Endothelial cell of umbilical vein (primary cell): ENCODE measurements around the gene GTF2E1.

ENCODE experiments used
- EZH2 ChIP-seq: IDR thresholded peaks from 2 replicates; pipeline ENCODE4 v1.6.1; 2012; ENCODE audit warnings: borderline replicate concordance, low read depth, mild to moderate bottlenecking, moderate library complexity, low read length, inconsistent platforms; ENCODE audit not compliant: severe bottlenecking
- GATA2 ChIP-seq: IDR thresholded peaks from 2 replicates; pipeline ENCODE4 v1.7.0; 2011; ENCODE audit warnings: low read depth, mild to moderate bottlenecking, moderate library complexity, mixed read lengths, low read length; ENCODE audit not compliant: insufficient read length, insufficient read depth
- JUN ChIP-seq: IDR thresholded peaks from 2 replicates; pipeline ENCODE4 v1.6.1; 2011; ENCODE audit warnings: borderline replicate concordance, low read depth; ENCODE audit not compliant: insufficient read length, insufficient read depth
- MYC ChIP-seq: IDR thresholded peaks from one replicate; pipeline ENCODE4 v1.6.1; 2011; ENCODE audit warnings: mild to moderate bottlenecking, low read depth, low read length
- POLR2A ChIP-seq: IDR thresholded peaks from 2 replicates; pipeline ENCODE4 v1.6.1; 2012; ENCODE audit warnings: low read depth, mild to moderate bottlenecking, control low read depth, low read length
- POLR2AphosphoS5 ChIP-seq: IDR thresholded peaks from 2 replicates; pipeline ENCODE4 v1.6.1; 2012; ENCODE audit warnings: low read depth, mild to moderate bottlenecking, control low read depth, low read length, moderate library complexity; ENCODE audit not compliant: insufficient read depth
- TF ChIP-seq, protein P1 (sequence below), 2 donors: IDR thresholded peaks; 1 replicate in 1 of 2; 2 replicates in 1 of 2; pipeline ENCODE4 v1.5.1; 2011; ENCODE audit warnings: low read length in 2 of 2, mild to moderate bottlenecking in 2 of 2, moderate library complexity in 2 of 2, control low read depth in 1 of 2, inconsistent platforms in 1 of 2, low read depth in 1 of 2; ENCODE audit not compliant: insufficient read depth in 1 of 2; ENCODE audit errors: extremely low read depth in 1 of 2
- TF ChIP-seq, protein P2 (sequence below): IDR thresholded peaks from 2 replicates; pipeline ENCODE4 v1.6.1; 2011; ENCODE audit not compliant: insufficient read depth, insufficient read length

DNA sequence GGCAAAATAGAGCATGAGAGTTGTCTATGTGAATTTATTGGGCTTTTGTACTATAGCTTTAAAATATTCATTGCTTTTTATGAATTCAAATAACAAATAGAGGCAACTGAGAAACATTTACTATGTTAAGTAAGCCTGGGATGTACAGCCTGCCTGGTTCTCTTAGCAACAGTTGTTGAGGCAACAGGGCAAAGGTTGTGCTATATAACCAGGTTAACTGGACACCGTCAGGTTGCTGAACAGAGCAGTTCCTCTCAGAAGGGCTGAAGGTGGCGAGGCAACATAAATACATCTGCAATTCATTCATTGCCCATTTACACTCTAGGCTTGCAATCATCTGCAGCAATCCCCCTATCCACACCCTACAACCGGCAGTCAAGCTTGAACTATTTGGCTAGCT lies 78.2 kb downstream of the GTF2E1 start:
- TF ChIP-seq POLR2A (no peak), EZH2 (no peak), GATA2 (no peak), POLR2AphosphoS5 (no peak), MYC (no peak), JUN (no peak)
- TF ChIP-seq, protein P1, sequence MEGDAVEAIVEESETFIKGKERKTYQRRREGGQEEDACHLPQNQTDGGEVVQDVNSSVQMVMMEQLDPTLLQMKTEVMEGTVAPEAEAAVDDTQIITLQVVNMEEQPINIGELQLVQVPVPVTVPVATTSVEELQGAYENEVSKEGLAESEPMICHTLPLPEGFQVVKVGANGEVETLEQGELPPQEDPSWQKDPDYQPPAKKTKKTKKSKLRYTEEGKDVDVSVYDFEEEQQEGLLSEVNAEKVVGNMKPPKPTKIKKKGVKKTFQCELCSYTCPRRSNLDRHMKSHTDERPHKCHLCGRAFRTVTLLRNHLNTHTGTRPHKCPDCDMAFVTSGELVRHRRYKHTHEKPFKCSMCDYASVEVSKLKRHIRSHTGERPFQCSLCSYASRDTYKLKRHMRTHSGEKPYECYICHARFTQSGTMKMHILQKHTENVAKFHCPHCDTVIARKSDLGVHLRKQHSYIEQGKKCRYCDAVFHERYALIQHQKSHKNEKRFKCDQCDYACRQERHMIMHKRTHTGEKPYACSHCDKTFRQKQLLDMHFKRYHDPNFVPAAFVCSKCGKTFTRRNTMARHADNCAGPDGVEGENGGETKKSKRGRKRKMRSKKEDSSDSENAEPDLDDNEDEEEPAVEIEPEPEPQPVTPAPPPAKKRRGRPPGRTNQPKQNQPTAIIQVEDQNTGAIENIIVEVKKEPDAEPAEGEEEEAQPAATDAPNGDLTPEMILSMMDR (IDR thresholded peaks at IDR 0.05; ENCODE audit: extremely low read depth in 1 of 2, insufficient read depth in 1 of 2, low read depth in 1 of 2, low read length in 2 of 2): no peak
- TF ChIP-seq, protein P2, sequence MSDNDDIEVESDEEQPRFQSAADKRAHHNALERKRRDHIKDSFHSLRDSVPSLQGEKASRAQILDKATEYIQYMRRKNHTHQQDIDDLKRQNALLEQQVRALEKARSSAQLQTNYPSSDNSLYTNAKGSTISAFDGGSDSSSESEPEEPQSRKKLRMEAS: no peak
